NCI-H460 (cell line): ENCODE results near the gene THSD1. TPM values are rescaled to one million over a fixed set of nuclear protein-coding genes. Genes with fewer than 3 reads are reported as not detected.

ENCODE experiments used
- DNase-seq: peaks from one replicate; pipeline ENCODE4 v3.0.0-alpha.2; 2016; ENCODE audit warnings: low read depth; ENCODE audit errors: extremely low read depth
- polyA plus RNA-seq: library from polyadenylated mRNA; depleted of rRNA; stranded (reverse); fragments of >200 nt; gene quantifications from 2 replicates; pipeline ENCODE4 v1.2.3, GENCODE V29; 2014; cell fraction: nucleus; rRNA removed
- total RNA-seq: library from RNA; depleted of rRNA; stranded (reverse); fragments of >200 nt; shearing (Covaris generic); gene quantifications from 2 replicates; pipeline ENCODE4 v1.2.3, GENCODE V29; 2014; rRNA removed

The THSD1 gene, protein sequence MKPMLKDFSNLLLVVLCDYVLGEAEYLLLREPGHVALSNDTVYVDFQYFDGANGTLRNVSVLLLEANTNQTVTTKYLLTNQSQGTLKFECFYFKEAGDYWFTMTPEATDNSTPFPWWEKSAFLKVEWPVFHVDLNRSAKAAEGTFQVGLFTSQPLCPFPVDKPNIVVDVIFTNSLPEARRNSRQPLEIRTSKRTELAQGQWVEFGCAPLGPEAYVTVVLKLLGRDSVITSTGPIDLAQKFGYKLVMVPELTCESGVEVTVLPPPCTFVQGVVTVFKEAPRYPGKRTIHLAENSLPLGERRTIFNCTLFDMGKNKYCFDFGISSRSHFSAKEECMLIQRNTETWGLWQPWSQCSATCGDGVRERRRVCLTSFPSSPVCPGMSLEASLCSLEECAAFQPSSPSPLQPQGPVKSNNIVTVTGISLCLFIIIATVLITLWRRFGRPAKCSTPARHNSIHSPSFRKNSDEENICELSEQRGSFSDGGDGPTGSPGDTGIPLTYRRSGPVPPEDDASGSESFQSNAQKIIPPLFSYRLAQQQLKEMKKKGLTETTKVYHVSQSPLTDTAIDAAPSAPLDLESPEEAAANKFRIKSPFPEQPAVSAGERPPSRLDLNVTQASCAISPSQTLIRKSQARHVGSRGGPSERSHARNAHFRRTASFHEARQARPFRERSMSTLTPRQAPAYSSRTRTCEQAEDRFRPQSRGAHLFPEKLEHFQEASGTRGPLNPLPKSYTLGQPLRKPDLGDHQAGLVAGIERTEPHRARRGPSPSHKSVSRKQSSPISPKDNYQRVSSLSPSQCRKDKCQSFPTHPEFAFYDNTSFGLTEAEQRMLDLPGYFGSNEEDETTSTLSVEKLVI
- total RNA-seq, result 0.07 and 0.23 TPM in 2 replicates
- polyA plus RNA-seq, result 0.29 and 0.64 TPM in 2 replicates

DNA sequence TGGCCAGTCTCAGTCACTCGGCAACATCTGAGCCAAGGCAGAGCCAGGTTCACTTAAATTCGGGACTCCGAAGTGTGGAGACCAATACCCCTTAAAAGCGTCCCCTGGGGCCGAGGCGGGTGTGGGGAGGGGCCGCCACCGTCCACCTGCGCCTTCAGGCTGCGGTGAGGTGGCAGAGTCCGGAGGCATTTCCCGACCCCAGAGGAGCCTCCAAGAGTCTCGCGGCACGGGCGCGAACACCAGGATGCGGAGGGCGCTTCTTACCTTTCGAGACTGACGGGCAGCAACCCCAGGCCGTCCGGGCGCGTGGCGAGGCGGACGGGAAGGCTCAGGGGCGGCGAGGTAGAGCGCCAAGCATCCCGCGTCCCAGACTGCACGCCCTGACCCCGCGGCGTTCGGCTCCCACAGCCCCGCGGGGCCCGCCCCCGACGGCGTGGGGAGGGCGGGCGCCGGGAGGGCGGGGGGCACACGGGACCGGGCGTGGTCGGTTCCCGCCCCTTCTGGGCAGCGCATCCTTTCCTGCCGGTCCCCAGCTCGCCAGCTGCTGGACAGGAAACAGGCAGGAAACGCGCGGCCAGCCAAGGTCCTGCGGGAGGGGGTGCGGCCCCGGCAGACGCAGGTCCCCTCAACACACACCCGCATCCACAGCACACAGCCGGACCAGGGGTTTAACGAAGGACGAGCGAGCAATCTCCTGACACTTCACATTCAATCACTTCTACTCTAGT lies at the start of gene THSD1:
TSS of gene THSD1 (minus strand) at position 406 of the 728 bp plus-strand sequence. CDS start 3,572 bp downstream, outside the sequence.
- DNase-seq, result no peak

- peak; percentile 43 for DNase-seq
Measured at GRCh38 chr13:52455677-52456041, 49.7 kb upstream of the THSD1 start.

DNA sequence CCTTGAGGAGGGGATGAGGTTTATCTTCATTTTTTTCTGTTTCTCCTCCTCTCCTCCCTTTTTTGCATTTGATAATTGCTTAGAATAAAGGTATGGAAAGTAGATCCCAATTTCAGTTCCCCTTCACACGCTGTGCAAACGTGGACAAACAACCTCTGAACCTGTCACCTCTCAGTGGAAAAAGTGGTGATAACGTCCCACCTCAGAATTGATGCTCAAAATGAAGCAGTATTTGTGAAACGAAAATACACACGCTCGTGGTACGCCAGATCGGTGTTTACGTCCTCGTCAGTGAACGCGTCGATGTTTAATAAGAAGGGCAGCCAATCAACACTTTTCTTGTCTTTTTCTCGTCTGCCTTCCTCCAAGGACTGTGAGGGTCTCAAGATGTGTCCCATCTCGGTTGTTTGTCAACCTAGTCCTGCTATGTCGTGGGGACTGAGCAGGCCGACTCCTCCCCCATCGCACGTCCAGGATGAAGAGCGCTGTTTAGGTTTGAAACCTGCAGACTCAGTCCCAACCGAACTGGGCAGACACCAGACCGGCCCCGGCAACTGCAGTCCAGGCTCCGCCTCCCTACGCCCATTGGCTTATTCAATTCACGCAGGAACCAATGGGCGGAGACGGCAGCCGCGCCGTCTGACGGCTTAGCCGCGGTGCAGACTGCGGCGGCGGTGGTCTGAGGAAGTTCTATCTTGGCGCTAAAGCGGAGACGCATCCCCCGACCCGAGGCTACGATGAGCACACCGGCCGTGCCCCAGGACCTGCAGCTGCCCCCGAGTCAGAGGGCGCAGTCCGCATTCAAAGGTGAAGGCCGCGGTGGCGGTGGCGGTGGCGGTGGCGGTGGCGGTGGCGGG lies 49.1 kb upstream of the THSD1 start, which contains the start of gene CKAP2:
TSS of gene CKAP2 (plus strand) at position 659 of the 857 bp plus-strand sequence. CDS start at position 738, 79 bp downstream.
- peak; percentile 90 for DNase-seq

GRCh38 chr13:52454459-52454819 lies 48.5 kb upstream of the THSD1 start:
- DNase-seq, result no peak

GRCh38 chr13:52452470-52452869 lies 46.5 kb upstream of the THSD1 start:
- no peak for DNase-seq

DNA sequence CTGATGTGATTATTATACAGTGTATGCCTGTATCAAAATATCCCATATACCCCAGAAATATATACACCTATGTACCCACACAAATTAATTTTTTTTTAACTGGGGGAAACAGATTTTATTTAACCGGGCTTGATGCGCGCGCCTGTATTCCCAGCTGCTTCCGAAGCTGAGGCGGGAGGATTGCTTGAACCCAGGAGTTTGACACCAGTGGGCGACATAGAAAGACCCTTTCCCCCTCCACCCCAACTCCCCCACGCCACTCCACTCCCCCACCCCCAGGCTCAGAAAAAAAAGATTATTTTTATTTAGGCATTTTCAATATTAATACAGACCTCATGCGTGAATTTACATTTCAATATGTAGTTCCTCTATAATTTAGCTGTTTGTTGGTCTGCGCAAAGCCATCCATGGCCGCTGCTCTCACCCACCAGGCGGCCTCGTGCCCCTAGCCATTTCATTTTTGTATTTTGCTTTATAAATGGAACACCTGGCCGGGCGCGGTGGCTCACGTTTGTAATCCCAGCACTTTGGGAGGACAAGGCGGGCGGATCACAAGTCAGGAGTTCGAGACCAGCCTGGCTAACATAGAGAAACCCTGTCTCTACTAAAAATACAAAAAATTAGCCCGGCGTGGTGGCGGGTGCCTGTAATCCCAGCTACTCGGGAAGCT lies 45.3 kb upstream of the THSD1 start:
- DNase-seq, result no peak

GRCh38 chr13:52450793-52451116 lies 44.8 kb upstream of the THSD1 start:
- DNase-seq, result no peak

- DNase-seq, result peak; percentile 87
Measured at GRCh38 chr13:52450012-52450792, 44.2 kb upstream of the THSD1 start, which contains the start of gene VPS36. TSS of gene VPS36 (minus strand) at chr13:52450634. CDS start at chr13:52450594, 40 bp downstream.

- no peak for DNase-seq
Measured at GRCh38 chr13:52449331-52450011, 43.5 kb upstream of the THSD1 start.

DNA sequence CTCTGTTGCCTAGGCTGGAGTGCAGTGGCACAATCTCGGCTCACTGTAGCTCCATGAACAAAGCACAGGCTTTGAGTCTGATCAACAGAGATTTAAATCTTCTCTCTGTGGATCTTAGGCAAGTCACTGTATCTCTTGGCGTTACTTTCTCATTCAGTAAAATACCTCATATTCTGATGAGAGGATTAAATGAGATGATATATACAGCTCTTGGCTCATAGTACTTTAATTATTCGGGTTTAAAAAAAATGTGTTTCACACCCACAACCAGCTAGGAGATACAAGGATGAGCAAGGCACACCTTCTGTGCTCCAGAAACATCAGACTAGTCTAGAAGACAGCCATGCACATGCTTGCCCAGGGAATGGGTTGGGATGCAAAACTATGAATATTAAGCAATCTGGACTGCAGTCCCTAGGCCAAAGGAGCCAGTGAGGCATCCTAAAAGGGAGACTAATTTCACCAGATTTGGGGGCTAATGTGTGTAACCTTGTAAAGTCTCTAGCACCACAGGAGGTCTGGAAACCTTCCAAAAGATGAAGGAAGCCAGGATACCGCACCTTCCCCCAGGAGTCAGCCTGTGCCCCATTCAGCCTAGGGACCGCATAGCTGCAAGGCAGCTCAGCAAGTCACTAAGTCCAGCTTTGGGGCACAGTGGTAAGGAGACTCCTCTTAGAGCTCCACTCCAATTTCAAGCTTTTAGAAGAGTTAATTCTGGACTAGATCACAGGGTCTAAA lies 42.0 kb upstream of the THSD1 start:
- DNase-seq, result no peak

GRCh38 chr13:52447354-52447753 lies 41.4 kb upstream of the THSD1 start:
- DNase-seq, result no peak

DNA sequence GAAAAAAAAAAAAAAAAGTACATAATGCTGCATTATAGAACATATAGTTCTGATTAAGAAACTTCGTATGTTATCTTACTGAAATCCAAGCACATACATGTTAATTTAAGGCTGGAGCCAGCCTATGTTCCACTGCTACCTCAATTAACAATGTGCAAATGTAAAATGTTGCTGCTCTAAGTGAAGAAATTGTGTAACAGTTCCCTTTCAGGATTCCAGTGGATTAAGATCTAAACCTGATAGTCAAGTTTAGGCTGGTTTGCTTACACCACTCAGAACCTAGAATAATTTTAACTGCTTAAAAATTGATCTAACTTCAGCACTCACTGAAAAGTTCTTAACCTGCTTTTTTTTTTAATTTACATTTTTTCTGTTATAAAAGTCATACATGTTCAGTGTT lies 40.3 kb upstream of the THSD1 start:
- no peak for DNase-seq

GRCh38 chr13:52432456-52432855 lies 26.5 kb upstream of the THSD1 start:
- DNase-seq, result no peak

GRCh38 chr13:52428295-52428694 lies 22.3 kb upstream of the THSD1 start:
- no peak for DNase-seq

GRCh38 chr13:52421216-52421615 lies 15.2 kb upstream of the THSD1 start:
- DNase-seq, result no peak

DNA sequence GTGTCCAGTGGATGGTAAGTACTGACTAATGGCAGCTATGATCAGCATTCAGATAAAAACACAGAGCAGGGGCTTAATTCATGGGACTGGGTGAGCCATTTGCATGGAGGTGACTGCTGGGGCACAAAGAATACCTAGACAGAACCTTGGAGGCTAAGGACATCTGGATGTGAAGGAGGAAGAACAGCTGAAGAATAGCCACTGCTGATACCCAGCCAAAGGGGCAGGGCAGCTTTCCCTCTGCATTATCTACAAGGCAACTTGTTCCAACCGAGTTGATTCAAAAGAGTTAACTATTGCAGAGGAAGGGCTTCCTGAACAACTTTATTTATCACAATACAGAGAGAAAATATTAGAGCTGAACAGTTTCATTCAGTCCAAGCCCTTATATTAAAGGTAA lies 13.1 kb upstream of the THSD1 start:
- no peak for DNase-seq

- DNase-seq, result no peak
Measured at GRCh38 chr13:52414963-52415362, 9.0 kb upstream of the THSD1 start.
